Astrocyte (in vitro differentiated cells and primary cell): ENCODE results near the gene ALB.

Experiments
- CTCF ChIP-seq: IDR thresholded peaks from 2 replicates; pipeline ENCODE4 v1.5.1; 2011; ENCODE audit warnings: low read depth, mild to moderate bottlenecking, inconsistent platforms, low read length, moderate library complexity; ENCODE audit not compliant: insufficient read depth
- EZH2 ChIP-seq: IDR thresholded peaks from 2 replicates; pipeline ENCODE4 v1.6.1; 2012; ENCODE audit warnings: mild to moderate bottlenecking, low read length, inconsistent platforms; ENCODE audit not compliant: insufficient read depth

GRCh38 chr4:73383452-73383851 lies 20.6 kb upstream of the ALB start:
- TF ChIP-seq CTCF (no peak), EZH2 (no peak)
